HEK293T (cell line): ENCODE results near the gene CSDE1.

Source experiments
- CTCF ChIA-PET: fragments of 350-600 bp; formaldehyde crosslinking; extraction: SDS; loops from one replicate; lab custom pipeline; 2021; ENCODE audit warnings: antibody characterized with exemption, inconsistent platforms; lab: Yijun Ruan, JAX
- POLR2A ChIA-PET: fragments of 350-600 bp; formaldehyde crosslinking; extraction: SDS; loops from one replicate; lab custom pipeline; 2020; ENCODE audit warnings: antibody characterized with exemption, inconsistent platforms; lab: Yijun Ruan, JAX
- DNase-seq: peaks from one replicate; pipeline ENCODE4 v3.0.0; 2012; ENCODE audit warnings: mixed read lengths; ENCODE audit errors: extremely low spot score
- CTBP1 ChIP-seq: fragments of 450-650 bp; IDR thresholded peaks from 2 replicates; pipeline ENCODE4 v1.6.1; 2016; ENCODE audit warnings: borderline replicate concordance

The CSDE1 gene

GRCh38 chr1:114666954-114667353, 90.8 kb downstream of the CSDE1 start:
- ChIA-PET CTCF (no interaction called here), POLR2A (no interaction called here)
- no peak for DNase-seq
- TF ChIP-seq CTBP1, result no peak
